Inferior parietal cortex (tissue), 1 donor: ENCODE data around the gene BCL2L1.
"Not testable (repeated sequence)": the region's sequence is repeated elsewhere in the genome, so short reads cannot be mapped to it uniquely, and the experiment has no call there.

Source experiments
- DNase-seq: peaks from one replicate; pipeline ENCODE4 v3.0.0-alpha.2; 2016; ENCODE audit errors: extremely low spot score

BCL2L1 gene

DNA sequence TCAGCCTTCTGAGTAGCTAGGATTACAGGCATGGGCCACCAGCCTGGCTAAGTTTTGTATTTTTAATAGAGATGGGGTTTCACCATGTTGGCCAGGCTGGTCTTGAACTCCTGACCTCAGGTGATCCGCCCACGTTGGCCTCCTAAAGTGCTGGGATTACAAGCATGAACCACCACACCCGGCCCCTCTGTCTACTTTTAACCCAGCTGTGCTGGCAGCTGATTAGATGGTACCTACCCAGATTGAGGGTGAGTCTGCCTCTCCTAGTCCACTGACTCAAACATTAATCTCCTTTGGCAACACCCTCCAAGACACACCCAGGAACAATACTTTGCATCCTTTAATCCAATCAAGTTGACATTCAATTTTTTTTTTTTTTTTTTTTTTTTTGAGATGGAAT lies 74.6 kb downstream of the BCL2L1 start:
- DNase-seq, result not testable (repeated sequence)

DNA sequence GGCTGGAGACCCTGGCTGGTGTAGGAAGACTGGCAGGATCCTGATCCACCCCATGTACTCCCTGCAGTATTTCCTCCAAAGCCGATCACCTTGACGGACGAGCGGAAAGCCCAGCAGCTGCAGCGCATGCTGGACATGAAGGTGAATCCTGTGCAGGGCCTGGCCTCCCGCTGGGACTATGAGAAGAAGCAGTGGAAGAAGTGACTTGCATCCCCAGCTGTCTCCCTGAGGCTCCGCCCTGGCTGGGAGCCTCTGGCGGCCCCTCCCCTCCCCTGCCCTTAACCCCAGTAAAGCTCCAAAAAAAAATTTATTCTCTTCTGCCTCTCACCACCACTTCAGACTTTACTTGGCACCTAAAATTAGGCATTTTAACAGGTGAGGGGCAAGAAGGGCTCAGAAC lies 78.0 kb downstream of the BCL2L1 start:
- no peak for DNase-seq

DNA sequence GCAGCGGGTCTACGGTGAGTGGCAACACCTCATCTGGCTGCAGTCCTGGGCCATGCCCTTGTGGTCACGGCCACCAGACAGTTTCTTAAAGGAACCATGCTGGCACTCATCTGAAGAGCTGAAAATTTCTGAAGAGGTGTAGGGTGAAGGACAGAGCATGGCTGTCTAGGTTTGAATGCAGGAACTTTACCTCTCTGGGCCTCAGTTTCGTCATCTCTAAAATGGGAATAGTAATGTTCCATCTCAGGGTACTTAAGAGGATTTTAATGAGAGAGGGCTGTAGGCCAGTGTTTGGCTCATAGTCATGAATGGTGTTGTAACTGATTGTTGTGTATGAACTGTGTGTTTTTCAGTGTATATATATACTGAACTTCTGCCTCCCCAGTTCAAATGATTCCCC lies 79.1 kb downstream of the BCL2L1 start:
- DNase-seq, result no peak

DNA sequence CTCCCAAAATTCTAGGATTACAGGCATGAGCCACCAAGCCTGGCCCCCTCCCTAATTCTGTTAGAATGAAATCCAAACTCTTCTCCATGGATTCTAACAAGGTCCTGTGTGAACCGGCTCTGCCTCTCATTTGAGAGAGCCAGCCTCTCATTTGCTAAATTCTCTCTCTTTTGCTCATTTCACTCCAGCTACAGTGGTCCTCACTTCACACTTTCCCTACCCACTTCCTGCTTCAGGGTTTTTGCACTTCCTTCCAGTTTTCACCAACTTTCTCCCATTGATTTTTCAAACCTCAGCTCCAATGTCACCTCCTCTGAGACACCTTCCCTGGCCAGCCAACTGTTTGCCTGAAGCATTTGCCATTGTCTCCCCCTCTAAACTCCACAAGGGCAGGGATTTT lies 79.8 kb downstream of the BCL2L1 start:
- DNase-seq, result no peak

DNA sequence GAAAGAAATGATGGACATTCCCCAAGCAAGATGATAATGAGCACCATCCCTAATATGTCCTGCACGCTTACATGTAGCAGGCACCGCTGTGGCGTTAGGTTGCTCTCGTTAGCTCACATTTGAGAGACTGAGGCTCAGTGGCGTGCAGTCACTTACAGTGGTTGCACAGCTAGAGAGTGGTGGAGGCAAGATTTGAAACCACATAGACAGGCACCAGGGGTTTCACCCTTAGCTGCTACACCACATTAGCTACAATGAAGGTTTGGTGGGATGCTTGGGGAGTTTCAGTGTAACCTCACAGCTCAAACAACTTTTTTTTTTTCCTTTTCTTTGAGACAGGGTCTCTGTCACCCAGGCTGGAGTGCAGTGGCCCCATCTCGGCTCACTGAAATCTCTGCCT lies 81.3 kb downstream of the BCL2L1 start:
- DNase-seq, result no peak

DNA sequence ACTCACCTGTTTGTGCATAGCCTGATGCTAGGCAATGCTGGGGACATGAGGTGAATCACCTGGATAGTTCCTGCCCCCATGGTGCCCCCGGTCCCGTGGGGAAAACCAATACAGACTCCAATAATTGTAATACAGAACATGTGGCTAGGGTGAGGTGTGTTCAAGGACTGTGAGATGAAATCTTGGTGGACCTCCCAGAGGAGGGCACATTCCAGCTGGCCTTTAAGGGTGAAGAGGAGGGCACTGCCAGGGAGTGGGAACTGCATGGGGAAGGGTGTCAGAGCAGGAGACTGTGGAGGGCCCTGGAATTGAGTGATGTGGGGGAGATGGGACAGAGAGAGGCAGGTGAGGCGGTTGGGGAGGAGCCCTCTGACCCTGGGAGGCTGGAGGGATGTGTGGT lies 82.4 kb downstream of the BCL2L1 start:
- DNase-seq, result no peak

DNA sequence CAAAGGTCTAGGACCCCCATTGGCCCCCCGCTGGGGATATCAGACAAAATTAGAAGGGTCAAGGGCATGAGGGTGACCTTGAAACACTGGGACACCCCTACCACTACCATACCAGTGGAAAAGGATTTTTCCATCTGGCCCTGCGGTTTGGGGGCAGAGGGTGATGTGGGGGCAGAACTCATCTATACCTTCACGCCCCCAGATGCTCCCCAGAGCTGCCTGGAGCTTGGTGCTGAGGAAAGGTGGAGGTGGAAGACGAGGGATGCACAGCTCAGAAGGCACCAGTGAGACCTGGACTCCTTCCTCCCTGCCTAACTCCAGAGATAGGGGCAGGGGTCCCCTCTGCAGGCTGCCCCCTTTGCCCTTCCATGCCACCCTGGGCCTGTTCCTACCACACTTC lies 83.9 kb downstream of the BCL2L1 start:
- DNase-seq, result no peak

DNA sequence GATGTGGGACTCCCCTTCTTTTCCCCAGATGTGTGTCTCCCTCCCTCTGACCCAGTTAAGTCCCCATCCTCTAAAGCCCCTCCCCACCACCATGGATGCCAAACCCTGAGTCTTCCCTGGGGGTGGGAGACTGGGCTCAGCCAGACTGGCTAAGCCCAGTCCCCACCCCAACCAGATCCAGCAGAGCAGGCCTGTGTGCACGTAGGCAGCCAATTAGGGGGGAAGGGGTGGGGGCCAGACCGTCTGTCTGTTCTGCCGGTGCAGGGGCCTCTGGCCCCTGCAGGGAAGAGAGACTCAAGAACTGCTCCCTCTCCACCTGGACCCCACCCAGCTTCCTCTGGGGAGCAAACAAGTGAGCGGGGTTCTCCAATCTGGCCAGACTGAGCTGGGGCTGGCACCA lies 84.4 kb downstream of the BCL2L1 start:
- DNase-seq, result no peak

DNA sequence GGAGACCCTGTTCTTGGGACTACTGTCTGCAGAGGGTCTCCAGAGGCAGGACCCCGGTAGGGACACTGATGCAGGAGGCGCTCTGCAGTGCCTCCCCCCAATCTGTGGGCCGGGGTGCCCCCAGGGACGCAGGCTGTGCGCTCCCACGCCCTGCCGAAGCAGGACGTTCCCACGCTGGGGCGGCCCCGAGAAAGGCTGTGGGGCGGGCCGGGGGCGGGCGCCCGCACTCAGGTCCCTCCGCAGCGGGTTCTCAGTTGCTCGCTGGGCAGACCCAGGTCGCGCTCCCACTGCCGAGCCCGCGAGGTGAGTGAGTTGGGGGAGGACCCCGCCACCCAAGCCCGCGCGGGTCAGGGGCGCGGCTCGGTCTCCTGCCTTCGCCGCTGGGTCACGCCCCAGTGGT lies 85.0 kb downstream of the BCL2L1 start, which contains the start of gene COX4I2:
COX4I2 (plus strand) TSS at position 253 of the 400 bp plus-strand sequence. CDS start 1,106 bp downstream, outside the sequence.
- no peak for DNase-seq

DNA sequence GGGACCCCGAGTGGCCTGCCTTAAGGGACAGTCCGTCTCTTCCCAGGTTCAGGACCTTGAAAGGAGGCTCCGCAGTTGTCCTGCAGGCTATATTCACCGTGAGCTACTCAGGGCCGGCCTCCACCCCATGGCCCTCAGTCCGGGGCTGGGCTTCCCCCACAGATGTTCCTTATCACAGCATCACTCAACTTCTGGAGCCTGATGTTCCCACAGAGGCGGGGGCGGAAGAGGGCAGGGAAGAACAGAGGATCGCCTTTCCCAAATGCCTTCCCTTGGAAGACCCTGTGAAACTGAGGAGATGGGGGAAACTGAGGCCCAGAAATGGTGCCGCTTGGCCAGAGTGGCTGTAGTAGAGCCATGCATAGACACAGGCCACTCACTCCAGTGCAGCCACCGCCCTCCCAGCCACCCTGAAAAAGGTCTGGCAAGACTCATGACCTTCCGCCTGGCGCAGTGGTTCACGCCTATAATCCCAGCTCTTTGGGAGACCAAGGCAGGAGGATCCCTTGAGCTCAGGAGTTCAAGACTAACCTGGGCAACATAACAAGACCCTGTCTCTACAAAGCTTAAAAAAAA lies 89.2 kb downstream of the BCL2L1 start:
- no peak for DNase-seq

DNA sequence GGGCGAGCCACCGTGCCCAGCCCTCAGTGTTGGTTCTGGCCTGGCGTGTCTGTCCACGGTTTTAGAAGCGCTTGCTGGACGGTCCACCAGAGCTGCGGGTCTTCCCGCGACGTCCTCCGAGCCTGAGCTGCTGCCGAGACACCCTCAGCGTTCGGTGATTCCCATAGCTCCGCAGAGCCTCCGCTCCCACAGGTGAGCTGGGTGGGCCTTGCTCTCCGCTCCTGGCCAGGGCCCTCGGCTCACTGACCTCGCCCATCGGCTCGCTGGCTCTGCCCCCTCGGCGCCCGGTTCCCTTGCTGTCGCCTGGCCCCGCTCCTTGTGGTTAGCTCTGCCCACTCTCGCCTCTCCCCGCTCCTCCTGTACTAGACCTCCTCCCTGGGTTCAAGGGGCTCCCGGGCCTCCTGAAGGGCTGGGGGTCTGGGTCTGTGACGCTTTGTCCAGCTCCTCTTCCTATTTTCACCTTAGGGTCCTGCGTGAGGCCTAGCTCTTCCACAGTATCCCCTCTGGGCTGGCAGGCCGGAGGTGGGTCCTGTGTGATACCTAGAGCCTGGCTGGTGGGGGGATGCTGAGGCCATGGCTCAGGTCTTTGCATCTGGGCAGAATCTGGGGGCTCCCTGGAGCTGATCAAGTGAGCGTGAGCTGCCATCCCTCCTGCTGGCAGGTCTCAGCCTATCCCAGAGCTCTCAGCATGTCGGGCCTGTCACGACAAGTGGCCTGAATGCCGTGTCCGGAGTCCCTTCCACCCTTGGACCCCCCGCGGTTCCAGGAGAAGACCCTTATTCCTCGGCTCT lies 89.9 kb downstream of the BCL2L1 start:
- no peak for DNase-seq

DNA sequence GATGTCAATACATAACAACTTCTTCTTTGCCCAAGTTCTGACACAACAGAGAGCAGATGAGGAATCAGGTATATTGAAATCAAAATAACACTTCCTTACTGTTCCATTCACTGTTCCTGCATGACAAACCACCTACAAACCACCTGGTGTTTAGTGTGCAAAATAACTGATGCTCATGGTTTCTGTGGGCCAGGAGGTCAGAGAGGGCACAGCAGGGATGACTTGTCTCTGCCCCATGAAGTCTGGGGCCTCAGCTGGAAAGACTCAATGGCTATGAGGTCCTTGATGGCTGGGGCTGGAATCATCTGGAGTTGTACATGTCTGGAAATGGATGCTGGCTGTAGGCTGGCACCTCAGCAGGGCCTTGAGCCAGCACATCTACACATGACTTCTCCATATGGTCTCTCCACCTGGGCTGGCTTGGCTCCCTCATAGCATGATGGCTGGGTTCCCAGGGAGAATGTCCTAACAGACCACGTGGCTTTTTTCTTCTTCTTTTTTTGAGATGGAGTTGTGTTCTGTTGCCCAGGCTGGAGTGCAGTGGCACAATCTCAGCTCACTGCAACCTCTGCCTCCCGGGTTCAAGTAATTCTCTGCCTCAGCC lies 92.4 kb downstream of the BCL2L1 start:
- no peak for DNase-seq

DNA sequence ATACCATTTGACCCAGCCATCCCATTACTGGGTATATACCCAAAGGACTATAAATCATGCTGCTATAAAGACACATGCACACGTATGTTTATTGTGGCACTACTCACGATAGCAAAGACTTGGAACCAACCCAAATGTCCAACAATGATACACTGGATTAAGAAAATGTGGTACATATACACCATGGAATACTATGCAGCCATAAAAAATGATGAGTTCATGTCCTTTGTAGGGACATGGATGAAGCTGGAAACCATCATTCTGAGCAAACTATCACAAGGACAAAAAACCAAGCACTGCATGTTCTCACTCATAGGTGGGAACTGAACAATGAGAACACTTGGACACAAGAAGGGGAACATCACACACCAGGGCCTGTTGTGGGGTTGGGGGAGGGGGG lies 94.6 kb downstream of the BCL2L1 start:
- not testable (repeated sequence) for DNase-seq

DNA sequence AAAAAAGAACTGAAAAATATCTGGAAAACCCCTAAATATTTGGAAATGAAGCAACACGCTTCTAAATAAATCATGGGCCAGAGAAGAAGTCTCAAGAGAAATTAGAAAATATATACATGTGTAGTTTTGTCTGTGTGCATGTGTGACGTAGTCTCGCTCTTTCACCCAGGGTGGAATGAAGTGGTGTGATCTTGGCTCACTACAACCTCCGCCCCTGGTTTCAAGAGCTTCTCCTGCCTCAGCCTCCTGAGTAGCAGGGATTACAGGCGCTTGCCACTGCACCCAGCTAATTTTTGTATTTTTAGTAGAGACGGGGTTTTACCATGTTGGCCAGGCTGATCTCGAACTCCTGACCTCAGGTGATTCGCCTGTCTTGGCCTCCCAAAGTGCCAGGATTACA lies 96.1 kb downstream of the BCL2L1 start:
- DNase-seq, result not testable (repeated sequence)

DNA sequence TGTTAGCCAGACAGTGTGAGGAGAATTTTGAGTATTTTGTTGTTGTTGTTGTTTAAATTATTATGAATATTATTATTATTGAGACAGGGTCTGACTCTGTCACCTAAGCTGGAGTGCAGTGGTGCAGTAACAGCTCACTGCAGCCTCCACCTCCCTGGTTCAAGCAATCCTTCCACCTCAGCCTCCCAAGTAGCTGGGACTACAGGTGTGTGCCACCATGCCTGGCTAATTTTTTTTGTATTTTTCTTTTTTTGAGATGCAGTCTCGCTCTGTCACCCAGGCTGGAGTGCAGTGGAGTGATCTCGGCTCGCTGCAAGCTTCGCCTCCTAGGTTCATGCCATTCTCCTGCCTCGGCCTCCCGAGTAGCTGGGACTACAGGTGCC lies 99.6 kb downstream of the BCL2L1 start:
- not testable (repeated sequence) for DNase-seq

DNA sequence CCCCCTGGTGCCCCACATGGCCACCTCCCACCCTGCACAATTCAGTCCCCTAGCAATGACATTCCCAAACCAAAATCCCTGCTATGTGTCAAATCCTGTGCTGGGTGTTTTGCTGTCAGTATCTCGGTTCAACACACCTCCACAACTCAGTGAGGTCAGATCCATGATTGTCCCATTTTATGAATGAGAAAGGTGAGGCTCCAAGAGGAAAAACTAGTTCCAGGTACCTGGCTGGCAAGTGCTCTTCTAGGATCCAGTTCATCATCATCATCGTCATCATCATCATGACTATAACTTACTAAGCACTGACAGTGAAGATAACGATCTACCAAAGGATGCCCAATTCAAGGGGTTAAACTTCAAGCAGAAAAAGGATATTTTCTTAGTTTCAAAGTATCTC lies 102.4 kb downstream of the BCL2L1 start:
- DNase-seq, result no peak

DNA sequence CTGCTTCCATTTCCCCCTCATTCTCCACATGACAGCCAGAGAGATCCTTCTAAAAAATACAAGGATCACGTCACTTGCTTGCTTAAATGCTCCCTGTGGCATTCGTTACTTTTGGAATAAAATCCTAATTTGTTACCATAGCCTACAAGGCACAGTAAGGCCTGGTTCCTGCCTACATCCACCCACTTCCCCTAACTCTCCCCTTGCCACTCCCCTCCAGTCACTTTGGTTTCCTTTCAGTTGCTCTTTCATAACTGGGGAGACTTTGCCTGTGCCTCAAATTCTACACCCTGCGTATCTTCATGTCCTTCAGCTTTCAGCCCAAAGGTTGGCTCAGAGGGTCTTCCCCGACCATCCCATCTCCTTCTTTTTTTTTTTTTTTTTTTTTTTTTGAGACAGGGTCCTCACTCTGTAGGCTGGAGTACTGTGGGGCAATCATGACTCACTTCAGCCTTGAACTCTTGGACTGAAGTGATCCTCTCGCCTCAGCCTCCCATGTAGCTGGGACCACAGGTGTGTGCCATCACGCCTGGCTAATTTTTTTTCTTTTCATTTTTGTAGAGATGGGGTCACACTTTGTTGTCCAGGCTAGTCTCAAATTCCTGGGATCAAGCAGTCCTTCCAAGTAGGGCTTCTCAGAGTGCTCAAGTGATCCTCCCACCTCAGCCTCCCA lies 105.1 kb downstream of the BCL2L1 start:
- DNase-seq, result no peak

DNA sequence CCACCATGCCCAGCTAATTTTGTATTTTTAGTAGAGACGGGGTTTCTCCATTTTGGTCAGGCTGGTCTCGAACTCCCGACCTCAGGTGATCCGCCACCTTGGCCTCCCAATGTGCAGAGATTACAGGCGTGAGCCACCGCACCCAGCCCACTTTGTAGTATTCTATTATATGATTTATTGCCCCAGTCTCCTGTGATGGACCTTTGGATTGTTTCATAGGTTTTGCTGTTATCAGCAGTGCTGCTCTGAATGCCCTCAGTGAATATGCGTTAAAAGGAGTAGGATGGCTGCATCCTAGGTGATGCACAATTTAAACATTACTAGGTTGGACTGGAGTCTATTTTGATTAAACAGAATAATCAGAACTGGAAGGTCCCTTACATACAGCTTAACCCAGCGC lies 107.3 kb downstream of the BCL2L1 start:
- no peak for DNase-seq
